ENCODE data around the gene TNNC2. TPM values are rescaled to one million over a fixed set of nuclear protein-coding genes. Genes with fewer than 3 reads are reported as not detected.

Gene TNNC2
- polyA plus RNA-seq, 1 of the 3 experiments (the other 2 are of a cell fraction): 1.1 TPM

DNA sequence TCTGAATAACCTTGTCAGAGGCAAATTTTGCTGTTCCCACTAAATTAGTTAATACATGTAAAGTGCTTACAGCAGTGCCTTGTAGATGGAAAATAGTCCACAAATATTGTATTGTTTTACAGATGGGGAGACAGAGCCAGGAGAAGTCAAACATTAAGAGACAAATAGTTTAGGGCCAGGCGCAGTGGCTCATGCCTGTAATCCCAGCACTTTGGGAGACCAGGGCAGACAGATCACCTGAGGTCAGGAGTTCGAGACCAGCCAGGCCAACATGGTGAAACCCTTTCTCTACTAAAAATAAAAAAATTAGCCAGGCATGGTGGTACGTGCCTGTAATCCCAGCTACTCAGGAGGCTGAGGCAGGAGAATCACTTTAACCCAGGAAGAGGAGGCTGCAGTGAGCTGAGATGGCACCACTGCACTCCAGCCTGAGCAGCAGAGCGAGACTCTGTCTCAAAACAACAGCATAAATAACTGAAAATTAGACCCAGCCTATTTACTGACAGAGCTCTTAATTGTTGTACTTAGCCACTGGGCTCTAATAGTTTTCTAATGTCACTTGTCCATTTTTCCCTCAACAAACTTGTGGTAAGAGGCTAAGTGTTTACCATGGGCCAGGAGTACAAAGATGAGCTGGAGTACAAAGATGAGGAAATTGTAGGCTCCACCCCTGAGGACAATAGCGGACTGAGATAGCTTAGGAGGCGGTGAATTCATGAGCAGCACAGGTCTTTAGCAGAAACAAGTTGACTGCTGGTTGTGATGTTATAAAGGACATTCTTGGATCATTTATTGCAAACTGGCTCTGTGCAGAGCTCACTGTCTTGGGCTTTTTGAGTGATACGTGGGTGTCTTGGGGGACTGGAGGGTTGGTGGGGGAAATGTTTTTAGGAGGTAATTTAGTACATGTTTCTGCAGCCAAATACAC lies 36.7 kb upstream of the TNNC2 start (continued):
- TF ChIP-seq, protein P1, sequence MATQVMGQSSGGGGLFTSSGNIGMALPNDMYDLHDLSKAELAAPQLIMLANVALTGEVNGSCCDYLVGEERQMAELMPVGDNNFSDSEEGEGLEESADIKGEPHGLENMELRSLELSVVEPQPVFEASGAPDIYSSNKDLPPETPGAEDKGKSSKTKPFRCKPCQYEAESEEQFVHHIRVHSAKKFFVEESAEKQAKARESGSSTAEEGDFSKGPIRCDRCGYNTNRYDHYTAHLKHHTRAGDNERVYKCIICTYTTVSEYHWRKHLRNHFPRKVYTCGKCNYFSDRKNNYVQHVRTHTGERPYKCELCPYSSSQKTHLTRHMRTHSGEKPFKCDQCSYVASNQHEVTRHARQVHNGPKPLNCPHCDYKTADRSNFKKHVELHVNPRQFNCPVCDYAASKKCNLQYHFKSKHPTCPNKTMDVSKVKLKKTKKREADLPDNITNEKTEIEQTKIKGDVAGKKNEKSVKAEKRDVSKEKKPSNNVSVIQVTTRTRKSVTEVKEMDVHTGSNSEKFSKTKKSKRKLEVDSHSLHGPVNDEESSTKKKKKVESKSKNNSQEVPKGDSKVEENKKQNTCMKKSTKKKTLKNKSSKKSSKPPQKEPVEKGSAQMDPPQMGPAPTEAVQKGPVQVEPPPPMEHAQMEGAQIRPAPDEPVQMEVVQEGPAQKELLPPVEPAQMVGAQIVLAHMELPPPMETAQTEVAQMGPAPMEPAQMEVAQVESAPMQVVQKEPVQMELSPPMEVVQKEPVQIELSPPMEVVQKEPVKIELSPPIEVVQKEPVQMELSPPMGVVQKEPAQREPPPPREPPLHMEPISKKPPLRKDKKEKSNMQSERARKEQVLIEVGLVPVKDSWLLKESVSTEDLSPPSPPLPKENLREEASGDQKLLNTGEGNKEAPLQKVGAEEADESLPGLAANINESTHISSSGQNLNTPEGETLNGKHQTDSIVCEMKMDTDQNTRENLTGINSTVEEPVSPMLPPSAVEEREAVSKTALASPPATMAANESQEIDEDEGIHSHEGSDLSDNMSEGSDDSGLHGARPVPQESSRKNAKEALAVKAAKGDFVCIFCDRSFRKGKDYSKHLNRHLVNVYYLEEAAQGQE (IDR thresholded peaks at IDR 0.05; ENCODE audit: low read depth, low read length): no peak
- TF ChIP-seq POLR2AphosphoS5 (IDR thresholded peaks at IDR 0.05; ENCODE audit: low read depth, low read length) (no peak), TAF1 (IDR thresholded peaks at IDR 0.05; ENCODE audit: borderline replicate concordance, low read depth, low read length) (no peak), RXRA (IDR thresholded peaks at IDR 0.05; ENCODE audit: borderline replicate concordance, low read depth) (no peak), FOSL2 (IDR thresholded peaks at IDR 0.05; ENCODE audit: borderline replicate concordance, low read depth) (no peak), JUND (IDR thresholded peaks at IDR 0.05) (no peak), MXI1 (IDR thresholded peaks at IDR 0.05; ENCODE audit: low read depth, low read length) (no peak), SMC3 (IDR thresholded peaks at IDR 0.05; ENCODE audit: low read depth, low read length) (no peak)
- TF ChIP-seq, protein P2, sequence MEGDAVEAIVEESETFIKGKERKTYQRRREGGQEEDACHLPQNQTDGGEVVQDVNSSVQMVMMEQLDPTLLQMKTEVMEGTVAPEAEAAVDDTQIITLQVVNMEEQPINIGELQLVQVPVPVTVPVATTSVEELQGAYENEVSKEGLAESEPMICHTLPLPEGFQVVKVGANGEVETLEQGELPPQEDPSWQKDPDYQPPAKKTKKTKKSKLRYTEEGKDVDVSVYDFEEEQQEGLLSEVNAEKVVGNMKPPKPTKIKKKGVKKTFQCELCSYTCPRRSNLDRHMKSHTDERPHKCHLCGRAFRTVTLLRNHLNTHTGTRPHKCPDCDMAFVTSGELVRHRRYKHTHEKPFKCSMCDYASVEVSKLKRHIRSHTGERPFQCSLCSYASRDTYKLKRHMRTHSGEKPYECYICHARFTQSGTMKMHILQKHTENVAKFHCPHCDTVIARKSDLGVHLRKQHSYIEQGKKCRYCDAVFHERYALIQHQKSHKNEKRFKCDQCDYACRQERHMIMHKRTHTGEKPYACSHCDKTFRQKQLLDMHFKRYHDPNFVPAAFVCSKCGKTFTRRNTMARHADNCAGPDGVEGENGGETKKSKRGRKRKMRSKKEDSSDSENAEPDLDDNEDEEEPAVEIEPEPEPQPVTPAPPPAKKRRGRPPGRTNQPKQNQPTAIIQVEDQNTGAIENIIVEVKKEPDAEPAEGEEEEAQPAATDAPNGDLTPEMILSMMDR (IDR thresholded peaks at IDR 0.05): no peak

DNA sequence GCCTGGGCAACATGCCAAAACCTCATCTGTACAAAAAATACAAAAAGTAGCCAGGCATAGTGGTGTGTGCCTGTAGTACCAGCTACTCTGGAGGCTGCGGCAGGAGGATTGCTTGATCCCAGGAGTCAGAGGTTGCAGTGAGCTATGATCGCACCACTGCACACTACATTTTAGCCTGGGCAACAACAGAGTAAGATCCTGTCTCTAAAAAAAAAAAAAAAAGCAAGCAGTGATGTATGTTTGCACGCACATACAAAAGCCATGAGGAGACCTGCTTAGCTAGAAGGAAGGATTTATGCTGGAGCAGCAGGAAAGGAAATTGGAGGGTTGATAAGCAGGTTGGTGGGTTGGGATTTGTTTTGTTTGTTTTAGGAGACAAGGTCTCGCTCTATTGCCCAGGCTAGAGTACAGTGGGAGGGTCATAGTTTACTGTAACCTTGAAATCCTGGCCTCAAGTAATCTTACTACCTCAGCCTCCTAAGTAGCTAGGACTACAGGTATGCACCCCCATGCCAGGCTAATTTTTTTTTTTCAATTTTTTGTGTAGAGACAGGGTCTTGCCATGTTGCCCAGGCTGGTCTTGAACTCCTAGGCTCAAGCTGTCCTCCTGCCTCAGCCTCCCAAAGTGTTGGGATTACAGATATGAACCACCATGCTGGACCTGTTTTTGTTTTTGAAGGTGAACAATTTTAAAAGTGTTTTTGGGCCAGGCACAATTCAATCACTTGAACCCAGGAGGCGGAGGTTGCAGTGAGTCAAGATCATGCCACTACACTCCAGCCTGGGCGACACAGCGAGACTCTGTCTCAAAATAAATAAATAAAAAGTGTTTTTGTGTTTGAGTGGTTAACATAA lies 34.3 kb upstream of the TNNC2 start:
- ChIA-PET POLR2A (interaction anchor here (1.0 kb wide), 1 partner anchor 19 kb away, joined by 4 read pairs; no protein-coding TSS in a partner anchor), CTCF (interaction anchor here (1.2 kb wide), 1 partner anchor 62 kb away, joined by 5 read pairs; no protein-coding TSS in a partner anchor)
- TF ChIP-seq, protein P1 (IDR thresholded peaks at IDR 0.05; ENCODE audit: low read depth, low read length): no peak
- TF ChIP-seq YY1 (IDR thresholded peaks at IDR 0.05; ENCODE audit: low read depth): no peak
- TF ChIP-seq RCOR1 (IDR thresholded peaks at IDR 0.05; ENCODE audit: low read length): no peak
- TF ChIP-seq TAF1 (IDR thresholded peaks at IDR 0.05; ENCODE audit: borderline replicate concordance, low read depth, low read length): no peak
- TF ChIP-seq, protein P3, sequence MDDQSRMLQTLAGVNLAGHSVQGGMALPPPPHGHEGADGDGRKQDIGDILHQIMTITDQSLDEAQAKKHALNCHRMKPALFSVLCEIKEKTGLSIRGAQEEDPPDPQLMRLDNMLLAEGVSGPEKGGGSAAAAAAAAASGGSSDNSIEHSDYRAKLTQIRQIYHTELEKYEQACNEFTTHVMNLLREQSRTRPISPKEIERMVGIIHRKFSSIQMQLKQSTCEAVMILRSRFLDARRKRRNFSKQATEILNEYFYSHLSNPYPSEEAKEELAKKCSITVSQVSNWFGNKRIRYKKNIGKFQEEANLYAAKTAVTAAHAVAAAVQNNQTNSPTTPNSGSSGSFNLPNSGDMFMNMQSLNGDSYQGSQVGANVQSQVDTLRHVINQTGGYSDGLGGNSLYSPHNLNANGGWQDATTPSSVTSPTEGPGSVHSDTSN (IDR thresholded peaks at IDR 0.05): no peak
- no peak for TF ChIP-seq GABPA (IDR thresholded peaks at IDR 0.05; ENCODE audit: low read depth)
- TF ChIP-seq FOXM1 (IDR thresholded peaks at IDR 0.05; ENCODE audit: low read depth): no peak
- no peak for TF ChIP-seq SIN3A (IDR thresholded peaks at IDR 0.05; ENCODE audit: borderline replicate concordance, low read depth, low read length)
- no peak for TF ChIP-seq TCF12 (IDR thresholded peaks at IDR 0.05)
- TF ChIP-seq, protein P4, sequence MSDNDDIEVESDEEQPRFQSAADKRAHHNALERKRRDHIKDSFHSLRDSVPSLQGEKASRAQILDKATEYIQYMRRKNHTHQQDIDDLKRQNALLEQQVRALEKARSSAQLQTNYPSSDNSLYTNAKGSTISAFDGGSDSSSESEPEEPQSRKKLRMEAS (IDR thresholded peaks at IDR 0.05; ENCODE audit: low read depth): no peak
- TF ChIP-seq RAD21 (IDR thresholded peaks at IDR 0.05; ENCODE audit: low read length): no peak

More for the DNA sequence above, 34.3 kb upstream of the TNNC2 start:
- Histone ChIP-seq H3K4me3 (ENCODE audit: low read depth in 2 of 2, low read length in 1 of 2) (no peak overlapping the region), H3K79me2 (ENCODE audit: insufficient read depth) (peaks cover 8% of the 10 kb centered on the region), H4K20me1 (ENCODE audit: insufficient read depth) (no peaks in the 10 kb centered on the region), H3K27ac (ENCODE audit: low read depth in 2 of 2, low read length in 1 of 2) (no peak overlapping the region), H3K9ac (no peak overlapping the region), H3K9me2 (no peaks in the 10 kb centered on the region), H3K4me1 (ENCODE audit: control insufficient read depth in 1 of 2, insufficient read depth in 2 of 2, low read depth in 1 of 2, low read length in 1 of 2) (peaks cover under 1 to 6% of the 10 kb centered on the region in 2 experiments; a peak in 1 of 4 replicates), H3K36me3 (replicated peaks in 1 of 2; ENCODE audit: control insufficient read depth in 1 of 2, insufficient read depth in 2 of 2, low read length in 1 of 2) (no peaks in the 10 kb centered on the region), H2AFZ (ENCODE audit: low read depth) (no peak overlapping the region), H3F3A (replicated peaks; ENCODE audit: insufficient read depth) (no peaks in the 10 kb centered on the region), H3K9me3 (no peaks in the 10 kb centered on the region), H3K4me2 (no peak overlapping the region), H3K27me3 (ENCODE audit: insufficient read depth) (no peaks in the 10 kb centered on the region)
- 89% methylated on average over 7 of the region's 7 CpGs for WGBS (ENCODE audit: low lambda C conversion rate)
- DNase-seq: no peak

All from SK-N-SH (cell line).